ENCODE data around the gene ZNF143.

- TF ChIP-seq CTCF (conservative IDR thresholded peaks at IDR 0.05; ENCODE audit: low read length) (no peak), EZH2phosphoT487 (IDR thresholded peaks at IDR 0.05; ENCODE audit: borderline replicate concordance) (no peak)
Observed at GRCh38 chr11:9563196-9563730, 102.5 kb downstream of the ZNF143 start.
